HepG2 (cell line): Measurements from ENCODE around the gene CSHL1.

Experiments used
- POLR2A ChIP-seq, 2 experiments: IDR thresholded peaks; 2 replicates each; pipeline ENCODE4 v1.6.1; 2011; ENCODE audit warnings: low read depth in 2 of 2, low read length in 2 of 2, mild to moderate bottlenecking in 1 of 2, moderate library complexity in 1 of 2; ENCODE audit not compliant: insufficient read depth in 1 of 2
- TF ChIP-seq, protein P1 (sequence below): sonication (generic); formaldehyde crosslinking; IDR thresholded peaks from 2 replicates; pipeline ENCODE4 v1.4.0; 2020; ENCODE audit warnings: mild to moderate bottlenecking, missing genetic modification reagents
- TF ChIP-seq, protein P2 (sequence below): sonication (generic); formaldehyde crosslinking; conservative IDR thresholded peaks from 2 replicates; pipeline ENCODE4 v1.4.0; 2020; ENCODE audit warnings: missing genetic modification reagents

DNA sequence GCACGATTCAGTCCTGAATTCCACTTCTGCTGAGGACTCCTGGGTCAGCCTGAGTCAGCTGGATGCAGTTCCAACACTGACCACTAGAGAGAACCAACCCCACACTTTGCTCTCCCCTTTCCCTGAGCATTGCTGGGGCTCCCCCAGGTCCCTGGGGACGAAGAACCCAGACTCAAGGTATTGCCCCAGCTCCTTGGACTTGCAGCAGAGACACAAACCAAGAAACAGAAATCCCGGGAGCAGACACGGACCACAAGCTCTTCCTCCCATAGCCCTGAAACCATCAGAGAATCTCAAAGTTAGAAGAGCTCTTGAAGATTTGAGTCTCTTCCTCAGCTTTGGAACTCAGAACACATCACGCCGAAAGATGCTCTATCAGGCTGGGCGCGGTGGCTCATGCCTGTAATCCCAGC is 8.3 kb upstream of the CSHL1 start:
- TF ChIP-seq, protein P1, sequence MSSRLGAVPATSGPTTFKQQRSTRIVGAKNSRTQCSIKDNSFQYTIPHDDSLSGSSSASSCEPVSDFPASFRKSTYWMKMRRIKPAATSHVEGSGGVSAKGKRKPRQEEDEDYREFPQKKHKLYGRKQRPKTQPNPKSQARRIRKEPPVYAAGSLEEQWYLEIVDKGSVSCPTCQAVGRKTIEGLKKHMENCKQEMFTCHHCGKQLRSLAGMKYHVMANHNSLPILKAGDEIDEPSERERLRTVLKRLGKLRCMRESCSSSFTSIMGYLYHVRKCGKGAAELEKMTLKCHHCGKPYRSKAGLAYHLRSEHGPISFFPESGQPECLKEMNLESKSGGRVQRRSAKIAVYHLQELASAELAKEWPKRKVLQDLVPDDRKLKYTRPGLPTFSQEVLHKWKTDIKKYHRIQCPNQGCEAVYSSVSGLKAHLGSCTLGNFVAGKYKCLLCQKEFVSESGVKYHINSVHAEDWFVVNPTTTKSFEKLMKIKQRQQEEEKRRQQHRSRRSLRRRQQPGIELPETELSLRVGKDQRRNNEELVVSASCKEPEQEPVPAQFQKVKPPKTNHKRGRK (CRISPR knock-in tag) = no peak
- TF ChIP-seq, protein P2, sequence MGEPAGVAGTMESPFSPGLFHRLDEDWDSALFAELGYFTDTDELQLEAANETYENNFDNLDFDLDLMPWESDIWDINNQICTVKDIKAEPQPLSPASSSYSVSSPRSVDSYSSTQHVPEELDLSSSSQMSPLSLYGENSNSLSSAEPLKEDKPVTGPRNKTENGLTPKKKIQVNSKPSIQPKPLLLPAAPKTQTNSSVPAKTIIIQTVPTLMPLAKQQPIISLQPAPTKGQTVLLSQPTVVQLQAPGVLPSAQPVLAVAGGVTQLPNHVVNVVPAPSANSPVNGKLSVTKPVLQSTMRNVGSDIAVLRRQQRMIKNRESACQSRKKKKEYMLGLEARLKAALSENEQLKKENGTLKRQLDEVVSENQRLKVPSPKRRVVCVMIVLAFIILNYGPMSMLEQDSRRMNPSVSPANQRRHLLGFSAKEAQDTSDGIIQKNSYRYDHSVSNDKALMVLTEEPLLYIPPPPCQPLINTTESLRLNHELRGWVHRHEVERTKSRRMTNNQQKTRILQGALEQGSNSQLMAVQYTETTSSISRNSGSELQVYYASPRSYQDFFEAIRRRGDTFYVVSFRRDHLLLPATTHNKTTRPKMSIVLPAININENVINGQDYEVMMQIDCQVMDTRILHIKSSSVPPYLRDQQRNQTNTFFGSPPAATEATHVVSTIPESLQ (CRISPR knock-in tag) = no peak
- TF ChIP-seq POLR2A (IDR thresholded peaks at IDR 0.05; ENCODE audit: insufficient read depth in 1 of 2, low read depth in 2 of 2, low read length in 2 of 2) = no peak
